HG03139 (cell line): ENCODE data around the gene PGP.

Experiments used
- ATAC-seq: cut with Tn5 transposase; IDR thresholded peaks from one replicate; pipeline ENCODE4 v1.9.1; 2021; ENCODE audit not compliant: unreplicated experiment

PGP gene

DNA sequence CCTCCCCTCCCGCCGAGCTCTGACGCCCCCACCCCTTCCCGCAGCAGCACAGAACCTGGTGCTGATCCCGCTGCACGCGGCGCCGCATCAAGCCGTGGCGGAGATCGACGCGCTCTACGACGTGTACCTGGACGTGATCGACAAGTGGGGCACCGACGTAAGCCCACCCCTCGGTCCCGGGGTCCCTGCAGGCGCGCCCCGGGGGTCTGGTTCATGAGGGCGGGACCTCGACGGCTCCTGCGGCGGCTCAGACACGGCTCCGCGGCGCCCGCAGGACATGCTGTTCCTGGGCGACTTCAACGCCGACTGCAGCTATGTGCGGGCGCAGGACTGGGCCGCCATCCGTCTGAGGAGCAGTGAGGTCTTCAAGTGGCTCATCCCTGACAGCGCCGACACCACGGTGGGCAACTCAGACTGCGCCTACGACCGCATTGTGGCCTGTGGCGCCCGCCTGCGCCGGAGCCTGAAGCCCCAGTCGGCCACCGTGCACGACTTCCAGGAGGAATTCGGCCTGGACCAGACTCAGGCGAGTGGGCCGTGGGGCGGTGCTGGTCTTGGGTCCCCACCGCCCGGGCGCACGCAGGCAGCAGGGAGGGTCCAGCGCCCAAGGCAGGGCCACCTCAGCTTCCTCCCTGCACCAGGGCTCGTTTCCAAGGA, 23.0 kb upstream of the PGP start:
- no peak for ATAC-seq

DNA sequence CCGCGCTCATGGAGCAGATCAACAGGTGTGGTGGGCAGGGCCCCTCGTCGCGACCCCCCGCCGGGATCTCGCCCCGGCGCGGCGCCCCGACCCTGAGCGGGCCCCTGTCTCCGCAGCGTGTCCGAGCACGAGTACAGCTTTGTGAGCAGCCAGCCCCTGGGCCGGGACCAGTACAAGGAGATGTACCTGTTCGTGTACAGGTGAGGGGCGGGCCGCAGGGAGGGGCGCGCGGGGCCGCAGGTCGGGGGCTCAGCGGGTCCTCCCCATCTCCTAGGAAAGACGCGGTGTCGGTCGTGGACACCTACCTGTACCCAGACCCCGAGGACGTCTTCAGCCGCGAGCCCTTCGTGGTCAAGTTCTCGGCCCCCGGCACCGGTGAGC, 22.5 kb upstream of the PGP start:
- no peak for ATAC-seq

DNA sequence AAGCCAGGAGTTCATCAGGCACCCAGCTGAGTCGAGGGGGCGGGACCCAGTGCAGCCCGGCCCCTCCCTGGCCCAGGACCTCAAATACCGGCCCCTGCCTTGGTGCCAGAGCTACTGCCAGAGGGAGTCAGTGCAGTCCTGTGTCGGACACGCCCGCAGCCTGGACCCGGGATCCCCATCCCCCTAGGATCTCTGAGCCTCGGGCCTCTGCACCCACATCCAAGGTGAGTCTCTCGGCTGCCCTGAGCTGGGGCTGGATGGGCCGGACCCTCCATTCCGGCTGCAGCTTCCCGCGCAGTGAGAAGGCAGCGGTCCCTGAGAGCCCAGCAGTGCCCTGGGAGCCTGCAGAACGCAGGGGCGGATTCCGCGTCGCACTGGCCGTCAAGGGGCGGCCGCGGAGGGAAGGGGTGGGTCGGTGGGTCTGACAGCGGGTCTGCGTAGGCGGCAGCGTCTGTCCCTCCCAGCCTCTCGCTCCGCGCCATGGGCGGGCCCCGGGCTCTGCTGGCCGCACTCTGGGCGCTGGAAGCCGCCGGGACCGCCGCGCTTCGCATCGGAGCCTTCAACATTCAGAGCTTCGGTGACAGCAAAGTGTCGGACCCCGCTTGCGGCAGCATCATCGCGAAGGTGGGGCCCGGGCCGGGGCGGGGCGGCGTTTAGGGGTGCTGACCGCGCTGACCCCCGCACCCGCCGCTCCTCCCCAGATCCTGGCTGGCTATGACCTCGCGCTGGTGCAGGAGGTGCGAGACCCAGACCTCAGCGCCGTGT, 21.9 kb upstream of the PGP start, which contains the start of gene DNASE1L2:
TSS of gene DNASE1L2 (plus strand) at position 108 of the 765 bp plus-strand sequence. CDS start at position 481, 373 bp downstream.
- ATAC-seq, result no peak

DNA sequence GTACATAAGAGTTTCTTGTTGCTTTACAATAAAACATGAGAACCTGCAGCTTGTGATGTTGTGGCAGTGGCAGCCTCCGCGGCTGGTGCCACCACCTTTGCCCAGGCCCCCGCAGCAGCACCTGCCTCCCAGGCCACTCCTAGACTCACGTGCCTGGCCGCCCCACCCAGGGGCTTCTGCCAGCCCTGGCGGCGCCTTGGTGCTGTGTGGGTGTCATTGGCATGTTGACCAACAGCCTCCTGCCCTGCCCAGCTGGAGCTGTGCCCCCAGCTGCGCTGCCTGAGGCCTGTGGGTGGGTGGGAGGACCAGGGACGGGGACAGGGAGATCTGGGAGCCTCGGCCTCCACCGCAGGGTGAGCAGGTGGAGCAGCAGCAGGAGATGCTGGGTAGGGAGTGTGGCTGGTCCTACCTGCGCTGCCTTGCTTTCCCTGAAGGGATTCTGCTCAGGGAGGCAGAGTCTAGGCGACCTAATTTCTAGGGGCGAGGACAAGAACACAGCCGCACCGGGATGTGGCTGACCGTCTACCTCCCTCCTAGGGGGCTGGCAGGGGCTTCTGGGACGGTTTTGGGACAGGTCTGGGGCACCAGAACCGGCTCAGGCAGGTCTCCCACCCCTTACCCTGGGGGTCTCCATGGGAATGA, 21.2 kb upstream of the PGP start:
- ATAC-seq, result no peak

DNA sequence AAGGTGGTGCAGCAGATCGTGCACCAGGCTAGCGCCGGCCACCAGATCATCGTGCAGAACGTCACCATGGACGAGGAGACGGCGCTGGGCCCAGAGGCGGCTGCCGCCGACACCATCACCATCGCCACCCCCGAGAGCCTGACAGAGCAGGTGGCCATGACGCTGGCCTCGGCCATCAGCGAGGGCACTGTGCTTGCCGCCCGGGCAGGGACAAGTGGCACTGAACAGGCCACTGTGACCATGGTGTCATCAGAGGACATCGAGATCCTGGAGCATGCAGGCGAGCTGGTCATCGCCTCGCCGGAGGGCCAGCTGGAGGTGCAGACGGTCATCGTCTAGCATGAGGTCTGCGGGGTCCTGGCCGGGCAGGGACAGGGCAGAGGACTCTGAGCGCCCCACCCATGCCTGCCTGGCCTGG, 20.6 kb upstream of the PGP start:
- ATAC-seq, result no peak

DNA sequence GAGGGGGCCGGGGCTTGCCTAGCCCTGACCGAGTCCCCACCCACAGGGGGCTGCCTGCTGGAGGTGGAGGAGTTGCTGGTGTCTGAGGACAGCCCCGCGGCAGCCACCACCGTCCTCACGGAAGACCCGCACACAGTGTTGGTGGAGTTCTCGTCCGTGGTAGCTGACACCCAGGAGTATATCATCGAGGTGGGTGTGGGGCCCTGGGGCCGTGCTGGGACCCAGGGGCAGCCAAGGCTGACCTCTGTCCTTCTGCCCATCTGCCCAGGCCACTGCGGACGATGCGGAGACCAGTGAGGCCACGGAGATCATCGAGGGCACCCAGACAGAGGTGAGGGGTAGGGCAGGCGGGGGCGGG, 20.2 kb upstream of the PGP start:
- no peak for ATAC-seq

DNA sequence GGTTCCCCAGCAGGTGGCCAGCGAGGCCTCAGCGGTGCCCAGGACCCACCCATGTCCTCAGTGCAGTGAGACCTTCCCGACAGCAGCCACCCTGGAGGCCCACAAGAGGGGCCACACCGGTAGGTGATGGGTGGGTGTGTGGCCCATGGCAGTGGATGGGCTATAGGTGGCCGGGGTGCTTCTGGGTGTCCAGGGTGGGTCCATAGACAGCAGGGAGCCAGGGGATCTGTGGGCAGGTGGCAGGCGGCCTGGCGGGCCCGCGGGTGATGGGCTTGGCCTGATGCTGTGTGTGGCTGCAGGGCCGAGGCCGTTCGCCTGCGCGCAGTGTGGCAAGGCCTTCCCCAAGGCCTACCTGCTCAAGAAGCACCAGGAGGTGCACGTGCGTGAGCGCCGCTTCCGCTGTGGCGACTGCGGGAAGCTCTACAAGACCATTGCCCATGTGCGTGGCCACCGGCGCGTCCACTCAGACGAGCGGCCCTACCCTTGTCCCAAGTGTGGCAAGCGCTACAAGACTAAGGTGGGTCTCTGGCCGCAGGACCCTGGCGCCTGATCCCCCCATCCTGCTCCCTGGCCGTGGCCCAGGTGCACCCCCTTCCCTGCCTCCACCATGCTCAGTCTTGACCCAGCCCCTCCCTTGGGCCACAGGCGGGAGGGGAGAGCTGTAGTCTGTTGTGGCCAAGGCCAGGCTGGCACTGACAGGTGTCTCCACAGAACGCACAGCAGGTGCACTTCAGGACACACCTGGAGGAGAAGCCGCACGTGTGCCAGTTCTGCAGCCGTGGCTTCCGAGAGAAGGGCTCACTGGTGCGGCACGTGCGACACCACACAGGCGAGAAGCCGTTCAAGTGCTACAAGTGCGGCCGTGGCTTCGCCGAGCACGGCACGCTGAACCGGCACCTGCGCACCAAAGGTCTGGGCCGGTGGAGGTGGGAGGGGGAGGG, 19.5 kb upstream of the PGP start:
- ATAC-seq, result no peak

DNA sequence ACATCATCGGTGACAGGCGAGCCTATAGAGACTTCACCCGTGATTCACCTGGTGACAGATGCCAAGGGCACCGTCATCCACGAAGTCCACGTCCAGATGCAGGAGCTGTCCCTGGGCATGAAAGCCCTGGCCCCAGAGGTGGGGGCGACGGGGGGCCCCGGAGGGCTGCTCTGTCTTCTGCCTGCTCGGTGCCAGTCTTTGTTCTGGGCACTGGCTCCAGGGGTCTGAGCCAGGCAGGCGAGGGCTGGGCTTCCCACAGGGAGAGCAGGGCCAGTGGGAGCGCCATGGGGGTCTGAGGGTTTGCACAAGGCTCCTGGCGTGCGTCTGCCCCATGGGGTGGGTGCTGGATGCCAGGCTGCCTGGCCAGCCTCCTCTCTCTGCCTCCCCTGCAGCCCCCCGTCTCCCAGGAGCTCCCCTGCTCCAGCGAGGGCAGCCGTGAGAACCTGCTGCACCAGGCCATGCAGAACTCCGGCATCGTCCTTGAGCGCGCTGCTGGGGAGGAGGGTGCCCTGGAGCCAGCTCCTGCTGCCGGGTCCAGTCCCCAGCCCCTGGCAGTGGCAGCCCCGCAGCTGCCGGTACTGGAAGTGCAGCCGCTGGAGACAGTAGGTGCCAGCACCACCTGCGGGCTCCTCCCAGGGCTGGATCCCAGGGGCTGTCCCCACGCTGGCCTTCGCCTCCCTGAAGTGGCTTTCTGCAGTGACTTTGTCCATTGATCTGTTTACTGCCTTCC, 18.6 kb upstream of the PGP start:
- ATAC-seq, result no peak

DNA sequence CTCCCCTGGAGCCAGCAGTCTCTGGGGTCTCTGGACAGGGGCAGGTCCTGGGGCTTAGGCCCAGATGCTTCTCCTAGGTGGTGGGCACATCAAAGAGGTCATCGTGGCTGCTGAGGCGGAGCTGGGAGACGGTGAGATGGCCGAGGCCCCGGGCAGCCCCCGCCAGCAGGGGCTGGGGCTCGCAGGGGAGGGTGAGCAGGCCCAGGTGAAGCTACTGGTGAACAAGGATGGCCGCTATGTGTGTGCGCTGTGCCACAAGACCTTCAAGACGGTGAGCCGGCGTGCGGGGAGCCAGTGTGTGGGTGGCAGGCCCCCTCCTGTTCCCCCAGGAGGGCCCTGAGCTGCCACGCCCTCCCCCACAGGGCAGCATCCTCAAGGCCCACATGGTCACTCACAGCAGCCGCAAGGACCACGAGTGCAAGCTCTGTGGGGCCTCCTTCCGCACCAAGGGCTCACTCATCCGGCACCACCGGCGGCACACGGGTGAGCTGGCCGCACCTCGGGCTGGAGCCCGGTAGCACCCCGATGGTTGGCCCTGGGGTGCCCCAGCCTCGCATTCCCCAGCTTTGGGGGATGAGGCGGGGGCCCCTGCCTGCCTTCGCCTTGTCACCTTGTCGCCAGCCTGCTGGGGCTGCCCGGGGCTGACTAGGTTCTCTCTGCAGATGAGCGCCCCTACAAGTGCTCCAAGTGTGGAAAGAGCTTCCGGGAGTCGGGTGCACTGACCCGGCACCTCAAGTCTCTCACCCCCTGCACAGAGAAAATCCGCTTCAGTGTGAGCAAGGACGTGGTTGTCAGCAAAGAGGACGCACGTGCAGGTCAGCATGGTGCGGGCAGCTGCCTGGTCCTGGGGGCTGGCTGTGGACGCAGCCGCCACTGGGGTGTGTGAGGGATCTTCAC, 17.7 kb upstream of the PGP start:
- no peak for ATAC-seq

DNA sequence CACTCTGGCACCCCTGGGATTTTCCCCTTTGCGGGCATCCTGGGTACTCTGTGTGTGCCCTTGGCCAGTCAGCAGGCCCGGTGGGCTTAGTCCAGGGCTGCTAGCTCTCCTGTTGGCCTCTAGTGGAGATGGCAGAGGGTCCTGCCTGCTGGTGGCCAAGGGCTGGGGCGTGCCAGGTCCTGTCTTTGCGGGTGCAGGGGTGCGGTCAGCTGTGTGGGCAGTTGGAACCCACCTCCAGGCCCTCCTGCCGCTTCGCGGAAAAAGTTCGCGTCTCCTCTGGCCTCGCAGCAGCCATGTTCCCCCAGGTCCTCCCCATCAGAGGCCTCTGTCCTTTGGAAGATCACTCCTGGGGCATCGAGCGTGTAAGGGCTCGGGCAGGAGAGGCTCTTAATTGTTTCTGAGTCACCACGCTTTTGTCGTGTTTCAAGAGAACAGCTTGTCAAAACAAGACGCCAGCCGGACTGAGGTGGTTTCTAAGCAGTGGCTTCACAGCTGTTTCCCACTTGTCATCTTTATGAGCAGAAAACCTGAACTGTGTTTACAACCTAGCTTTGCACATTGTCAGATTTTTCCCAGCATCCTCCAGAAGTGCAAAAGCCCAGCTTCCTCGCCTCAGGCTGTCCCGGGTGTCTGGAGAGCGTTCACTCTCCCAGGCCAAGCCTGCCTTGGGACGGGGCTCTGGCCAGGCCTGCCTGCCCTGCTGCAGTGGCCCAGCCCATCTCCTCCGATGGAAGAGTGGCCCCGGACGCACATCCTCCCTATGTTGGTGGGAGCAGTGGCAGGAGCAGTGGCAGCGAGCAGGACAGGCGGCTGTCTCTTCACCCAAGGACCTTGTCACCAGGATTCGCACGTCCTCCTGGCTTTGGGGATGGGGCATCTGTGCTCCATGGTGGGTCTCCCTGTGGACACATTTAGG, 16.6 kb upstream of the PGP start:
- ATAC-seq, result no peak

DNA sequence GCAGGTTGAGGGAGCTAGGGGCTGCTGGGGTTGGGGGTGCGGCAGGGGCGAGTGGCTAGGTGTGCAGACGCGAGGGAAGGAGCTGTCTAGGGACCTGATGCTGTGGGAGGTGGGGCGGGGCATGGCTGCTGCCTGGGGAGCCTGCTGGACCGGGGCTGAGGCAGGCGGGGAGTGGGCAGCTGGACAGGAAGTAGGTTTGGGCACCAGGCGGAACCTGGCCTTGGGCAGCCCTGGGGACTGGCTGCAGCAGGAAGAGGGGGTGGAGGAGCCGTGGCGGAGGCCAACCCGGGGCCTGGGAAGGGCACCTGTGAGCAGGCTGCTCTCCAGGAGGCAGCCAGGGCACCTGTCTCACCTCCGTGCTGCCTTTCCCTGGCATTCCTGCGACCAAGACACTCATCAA, 15.7 kb upstream of the PGP start:
- no peak for ATAC-seq

DNA sequence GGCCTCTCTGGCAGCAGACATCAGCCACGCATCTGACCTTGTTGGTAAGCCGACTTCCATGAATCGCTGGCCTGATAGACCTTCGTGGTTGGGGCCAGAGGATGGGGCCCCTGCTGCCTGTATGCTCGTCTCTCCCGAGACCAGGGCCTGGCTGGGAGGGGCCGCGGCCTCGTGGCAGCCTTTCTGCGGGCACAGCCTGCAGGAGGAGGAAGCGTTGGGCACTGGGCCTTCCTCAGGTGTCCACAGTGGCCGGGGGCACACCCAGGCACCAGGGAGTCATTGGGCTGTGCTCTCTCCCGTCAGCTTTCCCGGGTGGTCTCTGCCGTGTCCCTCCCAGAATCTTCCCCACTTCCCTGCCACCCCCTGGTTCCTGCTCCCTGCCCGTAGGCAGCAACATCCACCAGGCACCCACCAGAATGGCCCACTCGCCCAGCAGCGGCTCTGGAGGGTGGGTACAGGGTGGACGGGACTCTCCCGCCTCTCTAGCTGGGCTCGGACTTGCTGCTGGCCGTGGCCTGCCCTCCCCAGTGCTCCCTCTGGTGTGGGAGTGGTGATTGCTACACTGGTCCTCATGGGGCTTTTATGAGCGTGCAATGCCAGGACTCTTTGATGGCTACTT, 15.1 kb upstream of the PGP start:
- no peak for ATAC-seq

DNA sequence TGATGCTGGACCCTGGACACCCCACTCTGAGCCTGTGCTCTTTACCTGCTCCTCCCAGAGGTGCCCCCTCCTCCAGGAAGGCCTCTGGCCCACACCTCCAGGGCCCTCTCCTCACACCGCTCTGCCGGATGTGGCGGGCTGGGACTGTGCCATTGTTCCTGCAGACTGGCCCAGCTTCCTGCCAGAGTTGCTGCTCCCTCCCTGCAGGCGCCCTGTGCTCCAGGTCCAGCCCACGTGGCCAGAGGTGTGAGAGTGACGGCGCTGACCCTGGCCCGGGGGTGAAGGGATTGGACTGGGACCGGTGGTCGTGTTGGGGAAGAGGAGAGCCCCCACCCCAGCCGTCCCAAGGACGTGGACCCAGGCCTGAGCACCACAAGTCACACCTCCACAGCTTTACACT, 14.5 kb upstream of the PGP start:
- no peak for ATAC-seq

DNA sequence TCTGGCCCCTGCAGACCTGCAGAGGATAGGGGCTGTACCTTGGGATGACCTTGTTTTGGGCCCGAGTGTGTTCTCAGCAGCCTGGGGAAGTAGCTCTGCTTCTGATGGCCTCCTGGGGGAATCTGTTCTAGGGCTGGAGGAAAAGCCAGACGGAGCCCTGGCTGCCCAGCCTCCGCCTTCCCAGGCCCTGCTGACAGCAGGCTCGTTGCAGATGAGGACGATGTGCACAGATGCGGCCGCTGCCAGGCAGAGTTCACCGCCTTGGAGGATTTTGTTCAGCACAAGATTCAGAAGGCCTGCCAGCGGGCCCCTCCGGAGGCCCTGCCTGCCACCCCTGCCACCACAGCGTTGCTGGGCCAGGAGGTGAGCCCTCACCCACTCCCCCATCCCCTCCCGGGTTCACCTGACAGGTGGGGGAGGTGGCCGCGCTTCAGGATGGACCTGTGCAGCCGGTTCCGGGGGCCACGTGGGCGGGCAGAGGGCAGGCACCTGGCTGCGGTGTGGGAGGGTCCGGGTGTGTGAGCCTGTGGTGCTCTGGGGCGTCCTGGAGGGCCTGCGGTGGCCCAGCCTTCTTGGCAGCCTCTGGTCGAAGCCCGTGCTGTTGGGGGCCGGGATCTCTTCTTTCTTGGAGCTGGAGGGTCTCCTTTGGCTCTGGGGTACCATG, 13.7 kb upstream of the PGP start:
- no peak for ATAC-seq

DNA sequence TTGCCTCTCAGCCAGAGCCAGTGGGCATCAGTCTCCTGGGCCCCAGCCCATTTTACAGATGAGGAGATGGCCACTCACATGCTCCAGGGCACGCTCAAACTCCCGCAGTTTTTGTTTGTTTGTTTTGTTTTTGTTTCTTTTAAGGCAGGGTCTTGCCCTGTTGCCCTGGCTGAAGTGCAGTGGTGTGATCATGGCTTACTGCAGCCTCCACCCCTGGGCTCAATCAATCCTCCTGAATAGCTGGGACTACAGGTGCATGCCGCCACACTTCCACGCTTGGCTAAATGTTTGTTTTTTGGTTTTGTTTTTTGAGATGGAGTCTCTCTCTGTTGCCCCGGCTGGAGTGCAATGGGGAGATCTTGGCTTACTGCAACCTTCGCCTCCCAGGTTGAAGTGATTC, 12.3 kb upstream of the PGP start:
- ATAC-seq, result no peak

DNA sequence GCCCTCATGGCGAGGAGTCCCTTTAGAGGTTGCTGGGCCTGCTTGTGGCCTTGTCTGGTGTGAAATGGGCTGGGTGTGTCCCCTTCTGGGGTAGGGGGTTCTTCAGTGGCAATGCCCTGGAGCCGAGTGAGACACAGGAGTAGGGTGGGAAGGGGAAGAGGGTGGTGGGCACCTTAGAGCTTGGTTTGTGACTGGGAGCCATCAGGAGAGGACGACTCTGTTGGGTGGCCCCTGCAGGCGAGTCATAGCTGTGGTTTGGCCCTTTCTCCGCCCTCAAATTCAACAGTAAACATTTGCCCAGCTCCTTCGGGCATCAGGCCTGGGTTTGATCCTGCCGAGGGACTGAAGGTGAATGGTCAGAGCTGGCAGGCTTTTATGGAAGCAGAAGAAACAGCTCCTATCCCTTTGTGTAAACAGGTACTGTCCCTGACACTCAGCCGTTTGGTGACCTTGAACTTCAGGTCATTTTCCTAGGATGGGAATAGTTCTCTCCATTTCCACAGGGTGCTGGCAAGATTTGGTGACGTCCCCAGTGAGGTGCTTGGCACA, 11.7 kb upstream of the PGP start:
- no peak for ATAC-seq

DNA sequence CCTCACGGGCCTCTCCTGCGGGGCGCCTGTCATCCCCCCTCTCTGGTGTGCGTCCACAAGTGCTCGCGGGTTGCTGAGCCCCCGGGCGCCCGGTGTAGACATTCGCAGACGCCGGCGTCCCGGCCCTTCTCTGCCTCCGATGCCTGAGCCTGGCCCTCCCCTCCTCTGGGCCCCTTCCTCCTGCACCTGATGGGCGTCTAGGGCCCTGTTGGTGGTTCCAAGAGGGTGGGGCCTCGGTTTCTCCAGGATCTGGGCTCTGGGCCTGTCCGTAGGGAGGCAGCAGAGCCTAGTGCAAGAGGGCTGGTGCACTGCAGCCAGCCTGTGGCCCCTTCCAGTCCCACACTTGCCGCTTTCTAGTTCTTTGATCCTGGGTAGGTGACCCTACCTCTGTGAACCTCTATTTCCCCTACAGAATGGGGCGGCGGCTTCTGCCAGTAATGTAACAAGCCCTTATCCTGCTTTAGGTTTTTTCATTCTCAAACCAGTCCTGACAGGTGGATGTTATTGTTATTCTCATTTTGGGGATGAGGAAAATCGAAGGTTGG, 9.4 kb upstream of the PGP start:
- no peak for ATAC-seq
